Measurements from ENCODE around the gene POLD4.

Gene POLD4

DNA sequence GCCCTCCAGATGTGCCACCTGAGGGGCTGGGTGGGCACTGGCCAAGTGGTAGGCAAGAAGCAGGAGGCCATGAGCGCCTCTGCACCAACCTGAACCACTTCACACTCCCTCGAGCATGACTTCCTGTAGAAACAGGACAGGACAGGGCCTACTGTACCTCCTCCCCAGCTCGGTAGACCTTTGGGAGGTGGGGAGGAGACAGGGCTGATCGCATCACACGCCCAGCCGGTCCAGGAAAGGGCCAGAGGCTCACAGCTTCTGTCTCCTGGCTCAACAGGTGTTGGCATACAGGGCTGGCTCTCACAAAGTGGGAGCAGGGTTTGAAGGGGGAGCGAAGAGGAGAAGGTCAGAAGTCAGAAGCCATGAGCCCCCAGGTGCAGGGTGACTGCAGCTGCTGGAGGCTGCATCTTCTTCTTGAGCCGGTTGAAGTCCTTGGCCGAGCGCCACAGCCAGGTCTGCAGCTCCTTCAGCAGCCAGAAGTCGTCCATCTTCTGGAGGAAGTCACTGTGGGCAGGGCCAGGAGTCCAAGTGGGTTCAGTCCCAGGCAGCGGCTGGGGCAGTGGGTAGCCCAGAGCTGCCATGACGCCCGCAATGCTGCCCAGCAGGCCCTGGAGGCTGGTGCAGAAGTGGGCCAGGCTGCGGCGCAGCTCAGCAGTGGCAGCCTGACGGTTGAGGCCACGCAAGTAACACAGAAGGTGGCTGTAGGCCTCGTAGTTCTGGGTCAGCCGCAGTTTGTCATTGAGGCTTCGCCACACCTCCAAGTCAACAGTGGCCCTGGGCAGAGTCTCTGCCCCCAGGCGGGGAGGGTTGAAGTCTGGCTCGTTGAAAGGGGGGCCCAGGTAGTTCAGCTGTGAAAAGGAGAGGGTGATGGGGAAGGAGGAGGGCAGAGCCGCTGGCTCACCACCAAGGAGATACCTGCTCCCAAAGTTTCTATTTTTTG lies 11.7 kb upstream of the POLD4 start:
- no peak overlapping the region for H3K27ac ChIP-seq (ENCODE audit: low read depth, low read length)
- H3K4me1 ChIP-seq (ENCODE audit: control insufficient read depth, insufficient read depth, low read length): peaks cover 36% of the 10 kb centered on the region

DNA sequence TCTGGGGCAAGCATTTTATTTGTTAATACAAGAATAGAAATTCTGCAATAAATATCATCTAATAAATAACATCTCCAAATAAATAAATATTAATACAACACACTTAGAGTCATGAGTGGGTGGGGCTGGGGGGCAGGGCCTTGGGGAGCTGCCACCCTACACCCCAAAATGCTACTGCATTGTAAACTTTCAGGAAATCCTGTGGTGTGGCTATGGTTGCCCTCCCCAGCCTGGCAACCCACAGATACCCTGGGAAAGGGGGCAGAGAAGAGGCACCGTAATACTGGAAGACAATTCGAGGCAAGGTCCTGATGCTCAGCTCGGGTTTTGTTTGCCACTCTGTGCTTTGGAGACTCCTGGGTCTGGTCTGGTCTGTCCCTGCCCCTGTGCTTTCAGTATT lies 10.8 kb upstream of the POLD4 start:
- H3K36me3 ChIP-seq (ENCODE audit: control insufficient read depth, insufficient read depth, low read length): peaks cover 2% of the 10 kb centered on the region
- no peaks in the 10 kb centered on the region for H3K27me3 ChIP-seq (ENCODE audit: control insufficient read depth, insufficient read depth, low read length)
- H3K27ac ChIP-seq (ENCODE audit: low read depth, low read length): no peak overlapping the region
- no peak overlapping the region for H3K4me3 ChIP-seq (ENCODE audit: low read length)
- peaks cover 28% of the 10 kb centered on the region for H3K4me1 ChIP-seq (ENCODE audit: control insufficient read depth, insufficient read depth, low read length)
- H3K9ac ChIP-seq (ENCODE audit: low read length): no peak overlapping the region

More for the DNA sequence above, 11.7 kb upstream of the POLD4 start:
- H3K36me3 ChIP-seq (ENCODE audit: control insufficient read depth, insufficient read depth, low read length): peaks cover 2% of the 10 kb centered on the region
- H3K27me3 ChIP-seq (ENCODE audit: control insufficient read depth, insufficient read depth, low read length): no peaks in the 10 kb centered on the region
- H3K9ac ChIP-seq (ENCODE audit: low read length): no peak overlapping the region
- no peak overlapping the region for H3K4me3 ChIP-seq (ENCODE audit: low read length)

GRCh38 chr11:67357831-67358670 lies 4.7 kb upstream of the POLD4 start:
- peaks cover 29% of the 10 kb centered on the region for H3K4me1 ChIP-seq (ENCODE audit: control insufficient read depth, insufficient read depth, low read length)
- no peak overlapping the region for H3K27ac ChIP-seq (ENCODE audit: low read depth, low read length)
- no peak overlapping the region for H3K9ac ChIP-seq (ENCODE audit: low read length)
- H3K4me3 ChIP-seq (ENCODE audit: low read length): no peak overlapping the region
- no peaks in the 10 kb centered on the region for H3K36me3 ChIP-seq (ENCODE audit: control insufficient read depth, insufficient read depth, low read length)
- no peaks in the 10 kb centered on the region for H3K27me3 ChIP-seq (ENCODE audit: control insufficient read depth, insufficient read depth, low read length)

DNA sequence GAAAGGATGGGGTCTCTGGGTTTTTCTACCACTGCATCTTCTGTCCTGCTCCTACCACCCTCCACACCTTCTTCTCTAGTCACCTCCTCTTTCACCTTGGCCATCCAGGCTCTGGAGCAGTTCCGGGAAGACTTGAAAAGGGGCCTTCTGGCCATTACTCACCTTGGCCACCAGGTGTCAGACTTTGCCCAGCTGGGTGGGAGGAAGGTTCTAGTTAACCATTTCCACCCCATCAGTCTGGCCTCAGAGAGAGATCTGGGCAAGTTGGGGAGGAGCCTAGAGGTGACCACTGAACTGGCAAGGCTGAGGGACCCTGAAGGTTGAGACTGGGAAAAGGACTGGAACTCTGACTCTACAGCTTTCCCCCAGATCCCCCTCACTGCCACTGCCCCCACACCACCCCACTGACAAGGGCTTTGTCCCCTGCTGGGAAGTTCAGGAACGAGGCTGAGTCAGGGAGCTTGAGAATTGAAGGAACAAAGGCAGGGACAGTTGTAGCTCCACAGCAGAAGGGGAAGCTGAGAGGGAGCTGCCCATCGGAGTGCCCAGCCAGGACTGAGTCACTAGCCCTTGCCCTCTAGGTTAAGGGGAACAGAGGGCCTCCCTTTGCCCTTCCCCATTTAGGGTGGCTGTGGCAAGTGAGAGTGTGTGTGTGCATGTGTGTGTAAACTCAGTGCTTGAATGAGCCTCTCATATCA lies 3.7 kb upstream of the POLD4 start:
- H3K4me1 ChIP-seq (ENCODE audit: control insufficient read depth, insufficient read depth, low read length): peaks cover 32% of the 10 kb centered on the region
- H3K27ac ChIP-seq (ENCODE audit: low read depth, low read length): peak overlapping the region; percentile 15
- peak overlapping the region; percentile 8 for H3K9ac ChIP-seq (ENCODE audit: low read length)
- no peaks in the 10 kb centered on the region for H3K27me3 ChIP-seq (ENCODE audit: control insufficient read depth, insufficient read depth, low read length)
- peak overlapping the region; percentile 25 for H3K4me3 ChIP-seq (ENCODE audit: low read length)
- no peaks in the 10 kb centered on the region for H3K36me3 ChIP-seq (ENCODE audit: control insufficient read depth, insufficient read depth, low read length)

- Histone ChIP-seq H3K27ac (ENCODE audit: low read depth, low read length) (peak overlapping the region; percentile 15), H3K9ac (ENCODE audit: low read length) (peak overlapping the region; percentile 8)
Observed at GRCh38 chr11:67356387-67356863, 3.1 kb upstream of the POLD4 start.

DNA sequence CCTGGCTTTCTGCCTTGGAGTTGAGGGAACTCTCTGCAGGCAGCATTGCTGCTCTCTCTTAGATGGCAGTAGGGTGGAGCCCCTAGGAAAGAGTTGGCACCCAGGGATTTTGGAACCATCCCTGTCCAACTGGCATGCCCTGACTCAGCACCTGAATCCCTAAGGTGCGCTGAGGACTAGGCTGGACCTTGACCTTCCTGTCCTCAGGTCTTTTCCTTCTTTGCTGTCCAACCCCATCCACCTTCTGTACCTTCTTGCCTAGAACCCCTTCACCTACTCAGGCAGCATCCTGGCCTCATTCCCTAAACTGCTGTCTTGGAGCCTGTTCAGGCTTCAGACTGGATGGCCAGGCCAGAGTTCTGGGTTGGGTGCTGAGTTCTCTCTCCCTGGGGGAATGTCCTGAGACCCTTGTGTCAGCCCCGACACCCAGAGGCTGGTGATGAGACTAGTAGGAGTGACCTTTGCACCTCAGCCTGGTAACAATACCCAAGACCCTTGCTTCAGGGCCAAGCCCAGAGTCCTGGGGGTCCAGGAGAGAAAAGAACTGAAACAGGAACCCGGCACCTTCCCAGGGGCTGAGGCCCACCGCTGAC lies 2.5 kb upstream of the POLD4 start:
- peak overlapping the region; percentile 29 for H3K4me3 ChIP-seq (ENCODE audit: low read length)
- H3K4me1 ChIP-seq (ENCODE audit: control insufficient read depth, insufficient read depth, low read length): peaks cover 37% of the 10 kb centered on the region
- H3K27me3 ChIP-seq (ENCODE audit: control insufficient read depth, insufficient read depth, low read length): no peaks in the 10 kb centered on the region
- peak overlapping the region; percentile 98 for H3K27ac ChIP-seq (ENCODE audit: low read depth, low read length)
- peaks cover 5% of the 10 kb centered on the region for H3K36me3 ChIP-seq (ENCODE audit: control insufficient read depth, insufficient read depth, low read length)
- H3K9ac ChIP-seq (ENCODE audit: low read length): peak overlapping the region; percentile 19

More at GRCh38 chr11:67356387-67356863, 3.1 kb upstream of the POLD4 start:
- peaks cover 36% of the 10 kb centered on the region for H3K4me1 ChIP-seq (ENCODE audit: control insufficient read depth, insufficient read depth, low read length)
- H3K4me3 ChIP-seq (ENCODE audit: low read length): peak overlapping the region; percentile 25
- no peaks in the 10 kb centered on the region for H3K27me3 ChIP-seq (ENCODE audit: control insufficient read depth, insufficient read depth, low read length)
- H3K36me3 ChIP-seq (ENCODE audit: control insufficient read depth, insufficient read depth, low read length): peaks cover 3% of the 10 kb centered on the region

DNA sequence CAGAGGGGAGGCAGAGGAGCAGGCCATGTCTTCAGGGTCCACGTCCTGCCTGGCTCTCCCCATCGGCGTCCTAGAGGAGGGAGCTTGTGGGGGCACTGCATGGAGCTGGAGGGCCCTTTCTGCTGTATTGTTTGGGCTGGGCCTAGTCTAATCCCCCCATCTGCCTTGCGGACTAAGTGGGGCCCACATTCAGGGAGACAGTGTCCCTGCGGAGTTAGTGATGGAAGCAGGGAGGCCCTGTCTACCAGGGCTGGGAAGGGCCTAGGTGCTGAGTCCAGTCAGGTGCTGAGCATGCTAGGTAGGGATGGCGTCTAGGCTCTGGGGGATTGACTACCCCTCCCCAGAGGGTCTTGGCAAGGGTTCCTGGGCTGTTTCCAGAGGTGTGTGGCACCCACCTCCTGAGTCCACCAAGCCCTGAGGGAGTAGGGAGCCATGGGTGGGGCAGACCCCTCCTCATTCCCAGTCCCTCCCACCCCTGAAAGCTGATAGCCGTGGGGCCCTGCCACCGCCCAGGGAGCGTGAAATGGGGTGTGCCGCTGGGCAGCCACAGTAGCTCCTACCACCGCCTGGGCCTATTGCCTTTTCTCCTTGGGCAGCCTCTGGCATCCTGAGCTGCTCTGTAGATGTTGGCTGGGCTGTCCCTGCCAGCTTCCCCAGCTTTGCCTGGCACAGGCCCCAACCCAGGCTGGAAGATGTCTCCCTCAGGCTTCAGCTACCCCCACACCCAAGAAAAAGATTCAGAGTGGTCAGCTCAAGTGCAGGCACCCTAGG lies 1.9 kb upstream of the POLD4 start:
- H3K27me3 ChIP-seq (ENCODE audit: control insufficient read depth, insufficient read depth, low read length): no peaks in the 10 kb centered on the region
- peaks cover 37% of the 10 kb centered on the region for H3K4me1 ChIP-seq (ENCODE audit: control insufficient read depth, insufficient read depth, low read length)
- peak overlapping the region; percentile 29 for H3K4me3 ChIP-seq (ENCODE audit: low read length)
- peak overlapping the region; percentile 98 for H3K27ac ChIP-seq (ENCODE audit: low read depth, low read length)
- peaks cover 5% of the 10 kb centered on the region for H3K36me3 ChIP-seq (ENCODE audit: control insufficient read depth, insufficient read depth, low read length)
- H3K9ac ChIP-seq (ENCODE audit: low read length): peak overlapping the region; percentile 19

- H3K9ac ChIP-seq (ENCODE audit: low read length): peak overlapping the region; percentile 84
- H3K4me1 ChIP-seq (ENCODE audit: control insufficient read depth, insufficient read depth, low read length): peaks cover 37% of the 10 kb centered on the region
Observed at GRCh38 chr11:67354075-67355022, 1.0 kb upstream of the POLD4 start.

GRCh38 chr11:67352546-67353316 lies 615 bp downstream of the POLD4 start:
- H3K4me1 ChIP-seq (ENCODE audit: control insufficient read depth, insufficient read depth, low read length): peaks cover 30% of the 10 kb centered on the region
- no peaks in the 10 kb centered on the region for H3K27me3 ChIP-seq (ENCODE audit: control insufficient read depth, insufficient read depth, low read length)
- peaks cover 5% of the 10 kb centered on the region for H3K36me3 ChIP-seq (ENCODE audit: control insufficient read depth, insufficient read depth, low read length)
- peak overlapping the region; percentile 84 for H3K9ac ChIP-seq (ENCODE audit: low read length)
- peak overlapping the region; percentile 98 for H3K27ac ChIP-seq (ENCODE audit: low read depth, low read length)
- peak overlapping the region; percentile 92 for H3K4me3 ChIP-seq (ENCODE audit: low read length)

More at GRCh38 chr11:67354075-67355022, 1.0 kb upstream of the POLD4 start:
- H3K27me3 ChIP-seq (ENCODE audit: control insufficient read depth, insufficient read depth, low read length): no peaks in the 10 kb centered on the region
- peaks cover 5% of the 10 kb centered on the region for H3K36me3 ChIP-seq (ENCODE audit: control insufficient read depth, insufficient read depth, low read length)
- H3K27ac ChIP-seq (ENCODE audit: low read depth, low read length): peak overlapping the region; percentile 98
- peak overlapping the region; percentile 59 for H3K4me3 ChIP-seq (ENCODE audit: low read length)

Measured in rectal smooth muscle tissue (tissue), 1 donor.